ENCODE measurements around the gene SMIM31. TPM values are rescaled to one million over a fixed set of nuclear protein-coding genes. Genes with fewer than 3 reads are reported as not detected.

Gene SMIM31
- total RNA-seq, 1 donor from 2014 or later = not detected

DNA sequence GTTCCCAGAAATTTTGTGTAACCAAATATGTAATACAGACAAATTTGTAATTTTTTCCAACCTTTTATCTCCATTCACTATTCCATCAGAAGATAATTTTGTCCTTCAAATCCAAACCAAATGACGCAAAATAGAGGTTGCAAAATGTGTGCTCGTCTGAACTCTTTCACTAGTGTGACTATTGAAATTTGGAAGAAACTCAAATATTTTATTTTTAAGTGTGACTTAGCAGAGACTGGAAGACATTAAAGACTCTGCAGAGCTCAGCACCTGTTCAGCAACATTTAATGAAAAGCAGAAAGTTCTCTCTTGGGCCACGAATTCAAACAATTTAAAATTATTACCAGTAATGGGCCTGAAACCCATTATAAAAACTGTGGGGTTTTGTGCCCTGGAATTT, 93.1 kb downstream of the SMIM31 start:
- Histone ChIP-seq H3K36me3 (no peaks in the 10 kb centered on the region), H3K4me3 (no peak overlapping the region), H3K27ac (replicated peaks) (no peak overlapping the region), H3K4me1 (no peaks in the 10 kb centered on the region), H3K27me3 (ENCODE audit: low read depth) (no peaks in the 10 kb centered on the region), H3K9me3 (replicated peaks) (no peaks in the 10 kb centered on the region)
- intact Hi-C loops (cut with micrococcal nuclease) = no loop called here
- TF ChIP-seq, protein P1, sequence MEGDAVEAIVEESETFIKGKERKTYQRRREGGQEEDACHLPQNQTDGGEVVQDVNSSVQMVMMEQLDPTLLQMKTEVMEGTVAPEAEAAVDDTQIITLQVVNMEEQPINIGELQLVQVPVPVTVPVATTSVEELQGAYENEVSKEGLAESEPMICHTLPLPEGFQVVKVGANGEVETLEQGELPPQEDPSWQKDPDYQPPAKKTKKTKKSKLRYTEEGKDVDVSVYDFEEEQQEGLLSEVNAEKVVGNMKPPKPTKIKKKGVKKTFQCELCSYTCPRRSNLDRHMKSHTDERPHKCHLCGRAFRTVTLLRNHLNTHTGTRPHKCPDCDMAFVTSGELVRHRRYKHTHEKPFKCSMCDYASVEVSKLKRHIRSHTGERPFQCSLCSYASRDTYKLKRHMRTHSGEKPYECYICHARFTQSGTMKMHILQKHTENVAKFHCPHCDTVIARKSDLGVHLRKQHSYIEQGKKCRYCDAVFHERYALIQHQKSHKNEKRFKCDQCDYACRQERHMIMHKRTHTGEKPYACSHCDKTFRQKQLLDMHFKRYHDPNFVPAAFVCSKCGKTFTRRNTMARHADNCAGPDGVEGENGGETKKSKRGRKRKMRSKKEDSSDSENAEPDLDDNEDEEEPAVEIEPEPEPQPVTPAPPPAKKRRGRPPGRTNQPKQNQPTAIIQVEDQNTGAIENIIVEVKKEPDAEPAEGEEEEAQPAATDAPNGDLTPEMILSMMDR (IDR thresholded peaks at IDR 0.05; ENCODE audit: borderline replicate concordance) = no peak
- no peak for DNase-seq

GRCh38 chr4:164847967-164848649, 94.2 kb downstream of the SMIM31 start:
- H3K27ac ChIP-seq (replicated peaks) = no peak overlapping the region
- H3K9me3 ChIP-seq (replicated peaks) = no peaks in the 10 kb centered on the region
- H3K36me3 ChIP-seq = no peaks in the 10 kb centered on the region
- TF ChIP-seq, protein P1 (IDR thresholded peaks at IDR 0.05; ENCODE audit: borderline replicate concordance) = no peak
- H3K27me3 ChIP-seq (ENCODE audit: low read depth) = no peaks in the 10 kb centered on the region
- no peak overlapping the region for H3K4me3 ChIP-seq
- no peak for DNase-seq
- no peaks in the 10 kb centered on the region for H3K4me1 ChIP-seq
- intact Hi-C loops (cut with micrococcal nuclease) = no loop called here

Other genes starting within 250 kb of the SMIM31 start
- not detected for gene APELA, start 123.0 kb downstream of the SMIM31 start, total RNA-seq
- 2.3 TPM for gene TRIM61, start 223.5 kb downstream of the SMIM31 start, total RNA-seq